Right lobe of liver (tissue), 6 donors: ENCODE measurements around the gene YTHDF1. TPM values are rescaled to one million over a fixed set of nuclear protein-coding genes. Genes with fewer than 3 reads are reported as not detected.

Source experiments
- ATAC-seq, 4 donors: fragments of 200-7000 bp; cut with Tn5 transposase; one replicate each; pipeline ENCODE4 v1.9.1; 2020; ENCODE audit warnings: mild to moderate bottlenecking in 4 of 4, moderate library complexity in 4 of 4
- DNase-seq, 3 donors: peaks; one replicate each; pipeline ENCODE4 v3.0.0-alpha.2; 2020
- H3K27ac ChIP-seq, 3 donors: fragments of 200-600 bp; one replicate each; pipeline ENCODE4 v1.8.0; 2022
- H3K27me3 ChIP-seq, 2 donors: fragments of 200-600 bp; one replicate each; pipeline ENCODE4 v1.8.0; 2022
- H3K36me3 ChIP-seq, 4 donors: fragments of 200-600 bp; sonication (generic) in 1 of 4; one replicate each; pipeline versions ENCODE4 v1.5.1 to v1.8.0; 2017 to 2022; ENCODE audit warnings: control low read depth in 1 of 4
- H3K4me1 ChIP-seq, 4 donors: fragments of 200-600 bp; sonication (generic) in 1 of 4; one replicate each; pipeline versions ENCODE4 v1.5.1 to v1.8.0; 2017 to 2022; ENCODE audit warnings: control low read depth in 1 of 4
- H3K4me3 ChIP-seq, 3 donors: fragments of 200-600 bp; one replicate each; pipeline ENCODE4 v1.8.0; 2022
- H3K9me3 ChIP-seq, 4 donors: fragments of 200-600 bp; sonication (generic) in 1 of 4; one replicate each; pipeline versions ENCODE4 v1.5.1 to v1.8.0; 2017 to 2022; ENCODE audit warnings: control low read depth in 1 of 4
- CTCF ChIP-seq, 4 donors: fragments of 200-600 bp in 3 of 4; fragments of 450-650 bp in 1 of 4; IDR thresholded peaks; one replicate each; pipeline versions ENCODE4 v1.5.1 to v1.8.0; 2016 to 2022; ENCODE audit warnings: antibody characterized with exemption in 4 of 4, mild to moderate bottlenecking in 2 of 4
- POLR2A ChIP-seq: fragments of 450-650 bp; IDR thresholded peaks from one replicate; pipeline ENCODE4 v1.6.1; 2017; ENCODE audit warnings: antibody characterized with exemption, mild to moderate bottlenecking
- WGBS: methylation state at CpG from one replicate; pipeline ENCODE4 v1.1.6; 2018; ENCODE audit warnings: low coverage, low lambda C conversion rate; ENCODE audit not compliant: insufficient coverage; ENCODE audit errors: missing lambda C conversion rate; 5-methylcytosine and 5-hydroxymethylcytosine counted together
- intact Hi-C, 2 donors: fragments of 100-400 bp; cut with DNase I; formaldehyde crosslinking; loops; one replicate each; pipeline versions ENCODE4 v1.11.2 to v1.14.1; 2022
- total RNA-seq, 6 experiments: library from RNA; depleted of rRNA in 2 of 6; stranded (reverse); fragments of >200 nt in 2 of 6; fragmentation: NEBNext Ultra II Directional in 3 of 6; extraction: Animal tissue kit (Norgen Biotek cat#: 25700) in 3 of 6; gene quantifications; one replicate each; pipeline versions ENCODE4 v1.1.0 to v1.2.4, GENCODE V29; 2016 to 2023
- donor health status: DM: no; HTN: yes; CAD: no.
- donor health status: DM: no; HTN: no; CAD: no.
- donor health status: DM: no; HTN: no; CAD: no.
- donor health status: DM: no; HTN: yes; CAD: no.
- donor health status: DM: no; HTN: yes; CAD: no.

YTHDF1 gene
- total RNA-seq, 6 experiments from 2014 or later: 16.4 to 23.6 (median 21.1) TPM

GRCh38 chr20:63205896-63206295 lies 10.0 kb downstream of the YTHDF1 start:
- no peak for DNase-seq
- ATAC-seq: no peak
- no CpG with 5 or more reads among the region's 10 CpGs for WGBS
- Histone ChIP-seq H3K27ac (no peak overlapping the region), H3K27me3 (no peaks in the 10 kb centered on the region), H3K4me1 (no peaks in the 10 kb centered on the region), H3K9me3 (no peaks in the 10 kb centered on the region), H3K36me3 (peaks cover 0 to 67% (median 28%) of the 10 kb centered on the region in 4 donors), H3K4me3 (no peak overlapping the region)
- TF ChIP-seq CTCF (IDR thresholded peaks at IDR 0.05): no peak
- TF ChIP-seq POLR2A: no peak
- intact Hi-C loops: no loop called here

- WGBS: 76% methylated on average over 5 of the region's 5 CpGs
- peaks cover 0 to 61% (median 28%) of the 10 kb centered on the region in 4 donors for H3K36me3 ChIP-seq
- H3K27ac ChIP-seq: no peak overlapping the region
- intact Hi-C loops: no loop called here
- DNase-seq (no peak), ATAC-seq (no peak)
- no peaks in the 10 kb centered on the region for H3K27me3 ChIP-seq
- TF ChIP-seq POLR2A (no peak), CTCF (IDR thresholded peaks at IDR 0.05) (no peak)
- H3K9me3 ChIP-seq: no peaks in the 10 kb centered on the region
- H3K4me1 ChIP-seq: no peaks in the 10 kb centered on the region
- H3K4me3 ChIP-seq: no peak overlapping the region
Measured at GRCh38 chr20:63204362-63204761, 11.6 kb downstream of the YTHDF1 start.

- peak in 1 of 4 donors; percentile 9 for ATAC-seq
- intact Hi-C loops: no loop called here
- DNase-seq: peak in 1 of 3 donors; percentile 22
- WGBS: 92% methylated on average over 13 of the region's 29 CpGs
- Histone ChIP-seq H3K4me3 (no peak overlapping the region), H3K9me3 (no peaks in the 10 kb centered on the region), H3K4me1 (peaks cover 0 to 9% (median 4%) of the 10 kb centered on the region in 4 donors), H3K27ac (no peak overlapping the region), H3K36me3 (peaks cover 0 to 48% (median 24%) of the 10 kb centered on the region in 4 donors), H3K27me3 (no peaks in the 10 kb centered on the region)
- TF ChIP-seq POLR2A (no peak), CTCF (IDR thresholded peaks at IDR 0.05) (no peak)
Measured at GRCh38 chr20:63202811-63203526, 13.0 kb downstream of the YTHDF1 start.

GRCh38 chr20:63202021-63202420 lies 13.9 kb downstream of the YTHDF1 start:
- no peak for TF ChIP-seq POLR2A
- TF ChIP-seq CTCF (IDR thresholded peaks at IDR 0.05): no peak
- no peaks in the 10 kb centered on the region for H3K9me3 ChIP-seq
- no peaks in the 10 kb centered on the region for H3K27me3 ChIP-seq
- H3K4me3 ChIP-seq: no peak overlapping the region
- H3K4me1 ChIP-seq: peaks cover 0 to 12% (median 4%) of the 10 kb centered on the region in 4 donors
- WGBS: 100% methylated on average over 2 of the region's 17 CpGs
- peak in 1 of 4 donors; percentile 13 for ATAC-seq
- peak in 1 of 3 donors; percentile 35 for DNase-seq
- H3K27ac ChIP-seq: no peak overlapping the region
- intact Hi-C loops: no loop called here
- peaks cover 0 to 43% (median 19%) of the 10 kb centered on the region in 4 donors for H3K36me3 ChIP-seq
